WTC11 (cell line): Measurements from ENCODE around the gene SAMD13. TPM values are rescaled to one million over a fixed set of nuclear protein-coding genes. Genes with fewer than 3 reads are reported as not detected.

Source experiments
- ATAC-seq: fragments of 200-7000 bp; cut with Tn5 transposase; 2 replicates; pipeline ENCODE4 v1.10.0; 2021; ENCODE audit warnings: mild to moderate bottlenecking, moderate library complexity
- CTCF ChIA-PET: fragments of 300-600 bp; sonication (Branson Sonifier 250); formaldehyde crosslinking; loops from one replicate; lab custom pipeline; 2021; ENCODE audit warnings: antibody characterized with exemption; lab: Charles Lee
- POLR2A ChIA-PET: fragments of 350-600 bp; sonication (Branson Sonifier 250); formaldehyde crosslinking; loops from one replicate; lab custom pipeline; 2021; ENCODE audit warnings: antibody characterized with exemption; lab: Charles Lee
- DNase-seq: peaks from one replicate; pipeline ENCODE4 v3.0.0; 2021; ENCODE audit warnings: low spot score
- H3K27ac Mint-ChIP-seq: 2 replicates; pipeline ENCODE4 v1.8.0; 2021; ENCODE audit warnings: mixed read lengths
- H3K27me3 Mint-ChIP-seq: 2 replicates; pipeline ENCODE4 v1.8.0; 2021; ENCODE audit warnings: low read depth, mild to moderate bottlenecking, moderate library complexity, mixed read lengths
- H3K36me3 Mint-ChIP-seq: 2 replicates; pipeline ENCODE4 v1.8.0; 2021; ENCODE audit warnings: mixed read lengths
- H3K4me1 Mint-ChIP-seq: 2 replicates; pipeline ENCODE4 v1.8.0; 2022; ENCODE audit warnings: mixed read lengths
- H3K4me3 Mint-ChIP-seq: 2 replicates; pipeline ENCODE4 v1.8.0; 2021; ENCODE audit warnings: mild to moderate bottlenecking, moderate library complexity, mixed read lengths
- H3K9me3 Mint-ChIP-seq: 2 replicates; pipeline ENCODE4 v1.8.0; 2021; ENCODE audit warnings: mixed read lengths
- CDX4 ChIP-seq: fragments of 250-450 bp; sonication (Bioruptor Pico); IDR thresholded peaks from 2 replicates; pipeline ENCODE4 v1.9.0; 2021; ENCODE audit warnings: moderate library complexity, mild to moderate bottlenecking, inconsistent platforms, borderline replicate concordance
- CREB1 ChIP-seq: sonication (generic); formaldehyde crosslinking; IDR thresholded peaks from 2 replicates; pipeline ENCODE4 v1.8.0; 2023; ENCODE audit warnings: mild to moderate bottlenecking, missing genetic modification reagents
- ELF4 ChIP-seq: sonication (generic); formaldehyde crosslinking; IDR thresholded peaks from 2 replicates; pipeline ENCODE4 v1.8.1; 2022; ENCODE audit warnings: low read depth, mild to moderate bottlenecking, moderate library complexity, missing genetic modification reagents
- EMX1 ChIP-seq: fragments of 250-450 bp; sonication (Bioruptor Pico); IDR thresholded peaks from 2 replicates; pipeline ENCODE4 v1.8.0; 2021; ENCODE audit warnings: mild to moderate bottlenecking
- FOXK1 ChIP-seq: sonication (generic); formaldehyde crosslinking; IDR thresholded peaks from 2 replicates; pipeline ENCODE4 v1.8.0; 2022; ENCODE audit warnings: mild to moderate bottlenecking, moderate library complexity, missing genetic modification reagents
- GRHL2 ChIP-seq: fragments of 250-450 bp; sonication (Bioruptor Pico); IDR thresholded peaks from 2 replicates; pipeline ENCODE4 v1.8.0; 2022; ENCODE audit warnings: mild to moderate bottlenecking, moderate library complexity; ENCODE audit not compliant: insufficient replicate concordance, severe bottlenecking
- GTF2I ChIP-seq: fragments of 250-450 bp; sonication (Bioruptor Pico); conservative IDR thresholded peaks from 2 replicates; pipeline ENCODE4 v1.4.0; 2021; ENCODE audit warnings: mild to moderate bottlenecking
- IRF1 ChIP-seq: sonication (generic); formaldehyde crosslinking; IDR thresholded peaks from 2 replicates; pipeline ENCODE4 v1.8.0; 2023; ENCODE audit warnings: missing genetic modification reagents
- JAZF1 ChIP-seq: fragments of 250-450 bp; sonication (Bioruptor Pico); IDR thresholded peaks from 2 replicates; pipeline ENCODE4 v1.9.0; 2021; ENCODE audit warnings: moderate library complexity, mild to moderate bottlenecking, inconsistent platforms
- KAT7 ChIP-seq: sonication (generic); formaldehyde crosslinking; IDR thresholded peaks from 2 replicates; pipeline ENCODE4 v1.8.1; 2023; ENCODE audit warnings: missing genetic modification reagents, mild to moderate bottlenecking, borderline replicate concordance
- MXD4 ChIP-seq: fragments of 250-450 bp; sonication (Bioruptor Pico); IDR thresholded peaks from 2 replicates; pipeline ENCODE4 v1.8.0; 2021; ENCODE audit warnings: mild to moderate bottlenecking, moderate library complexity, borderline replicate concordance
- NFE2L1 ChIP-seq: sonication (generic); formaldehyde crosslinking; IDR thresholded peaks from 2 replicates; pipeline ENCODE4 v1.8.1; 2023; ENCODE audit warnings: missing genetic modification reagents
- NR1H2 ChIP-seq: sonication (generic); formaldehyde crosslinking; IDR thresholded peaks from 2 replicates; pipeline ENCODE4 v1.9.0; 2021; ENCODE audit warnings: mild to moderate bottlenecking, moderate library complexity, missing genetic modification reagents
- NR2C2 ChIP-seq: sonication (generic); formaldehyde crosslinking; IDR thresholded peaks from 2 replicates; pipeline ENCODE4 v1.8.0; 2022; ENCODE audit warnings: mild to moderate bottlenecking, missing genetic modification reagents
- PRDM15 ChIP-seq: sonication (generic); formaldehyde crosslinking; IDR thresholded peaks from 2 replicates; pipeline ENCODE4 v1.8.0; 2022; ENCODE audit warnings: missing genetic modification reagents
- PRRX2 ChIP-seq: fragments of 250-450 bp; sonication (Bioruptor Pico); IDR thresholded peaks from 2 replicates; pipeline ENCODE4 v1.8.0; 2021; ENCODE audit warnings: mild to moderate bottlenecking
- RORB ChIP-seq: fragments of 250-450 bp; sonication (Bioruptor Pico); IDR thresholded peaks from 2 replicates; pipeline ENCODE4 v1.9.0; 2021; ENCODE audit warnings: mild to moderate bottlenecking
- STAT6 ChIP-seq: sonication (generic); formaldehyde crosslinking; conservative IDR thresholded peaks from 2 replicates; pipeline ENCODE4 v1.8.1; 2023; ENCODE audit warnings: mild to moderate bottlenecking, low read depth, missing genetic modification reagents, moderate library complexity
- TCF7 ChIP-seq: sonication (generic); formaldehyde crosslinking; IDR thresholded peaks from 2 replicates; pipeline ENCODE4 v1.8.0; 2022; ENCODE audit warnings: mild to moderate bottlenecking, low read depth, missing genetic modification reagents, moderate library complexity
- TEAD4 ChIP-seq: sonication (generic); formaldehyde crosslinking; IDR thresholded peaks from 2 replicates; pipeline ENCODE4 v1.8.0; 2022; ENCODE audit warnings: mild to moderate bottlenecking, missing genetic modification reagents
- USF2 ChIP-seq: sonication (generic); formaldehyde crosslinking; IDR thresholded peaks from 2 replicates; pipeline ENCODE4 v1.8.1; 2023; ENCODE audit warnings: mild to moderate bottlenecking, missing genetic modification reagents, moderate library complexity
- ZBTB21 ChIP-seq: sonication (generic); formaldehyde crosslinking; IDR thresholded peaks from 2 replicates; pipeline ENCODE4 v1.8.1; 2023; ENCODE audit warnings: mild to moderate bottlenecking, missing genetic modification reagents, borderline replicate concordance
- ZNF396 ChIP-seq: fragments of 250-450 bp; sonication (Bioruptor Pico); IDR thresholded peaks from 2 replicates; pipeline ENCODE4 v1.8.0; 2021; ENCODE audit warnings: mild to moderate bottlenecking, moderate library complexity, borderline replicate concordance
- ZNF416 ChIP-seq: fragments of 250-450 bp; sonication (Bioruptor Pico); IDR thresholded peaks from 2 replicates; pipeline ENCODE4 v1.9.0; 2021; ENCODE audit warnings: mild to moderate bottlenecking, inconsistent platforms
- ZNF425 ChIP-seq: fragments of 250-450 bp; sonication (Bioruptor Pico); conservative IDR thresholded peaks from 2 replicates; pipeline ENCODE4 v1.9.0; 2021; ENCODE audit warnings: mild to moderate bottlenecking
- total RNA-seq: library from RNA; stranded (reverse); gene quantifications from 3 replicates; pipeline ENCODE4 v1.2.3, GENCODE V29; 2021

SAMD13 gene
- total RNA-seq, 1 experiment from 2014 or later, result 1.8 TPM

- TF ChIP-seq JAZF1 (CRISPR knock-in tag) (no peak), ZNF396 (no peak), CDX4 (no peak), MXD4 (CRISPR knock-in tag) (no peak), CREB1 (CRISPR knock-in tag) (no peak), ZNF416 (CRISPR knock-in tag) (no peak), PRRX2 (CRISPR knock-in tag) (no peak), RORB (CRISPR knock-in tag) (no peak), ZNF425 (CRISPR knock-in tag) (no peak), TEAD4 (CRISPR knock-in tag) (no peak), ELF4 (no peak), STAT6 (CRISPR knock-in tag) (no peak), NR1H2 (no peak), TCF7 (no peak), KAT7 (CRISPR knock-in tag) (no peak), GTF2I (CRISPR knock-in tag) (no peak), IRF1 (no peak)
- H3K4me1 Mint-ChIP-seq, result peaks cover 9% of the 10 kb centered on the region
- H3K27ac Mint-ChIP-seq, result no peak overlapping the region
- no peak overlapping the region for H3K4me3 Mint-ChIP-seq
- no peak for ATAC-seq
- no peaks in the 10 kb centered on the region for H3K9me3 Mint-ChIP-seq
- H3K27me3 Mint-ChIP-seq, result no peaks in the 10 kb centered on the region
- no peaks in the 10 kb centered on the region for H3K36me3 Mint-ChIP-seq
- DNase-seq, result no peak
- POLR2A ChIA-PET, result no interaction called here
- CTCF ChIA-PET, result no interaction called here
These were observed 42.1 kb upstream of the SAMD13 start for GRCh38 chr1:84259376-84259775.

GRCh38 chr1:84259989-84260388 lies 41.5 kb upstream of the SAMD13 start:
- ChIA-PET CTCF (no interaction called here), POLR2A (no interaction called here)
- H3K4me3 Mint-ChIP-seq, result no peak overlapping the region
- peaks cover 3% of the 10 kb centered on the region for H3K4me1 Mint-ChIP-seq
- DNase-seq (no peak), ATAC-seq (no peak)
- no peak overlapping the region for H3K27ac Mint-ChIP-seq
- no peaks in the 10 kb centered on the region for H3K27me3 Mint-ChIP-seq
- H3K36me3 Mint-ChIP-seq, result no peaks in the 10 kb centered on the region
- no peaks in the 10 kb centered on the region for H3K9me3 Mint-ChIP-seq
- TF ChIP-seq EMX1 (CRISPR knock-in tag), result no peak
- no peak for TF ChIP-seq PRDM15 (CRISPR knock-in tag)
- no peak for TF ChIP-seq GRHL2 (CRISPR knock-in tag)
- no peak for TF ChIP-seq NR2C2 (CRISPR knock-in tag)
- TF ChIP-seq USF2 (CRISPR knock-in tag), result no peak
- TF ChIP-seq NFE2L1, result no peak
- TF ChIP-seq ZBTB21 (CRISPR knock-in tag), result no peak
- TF ChIP-seq IRF1, result no peak
- TF ChIP-seq FOXK1 (CRISPR knock-in tag), result no peak
